Stimulated activated CD4-positive, alpha-beta T cell treated with anti-CD3 and anti-CD28 coated beads, Interleukin-1b, Interleukin-23, amount 100 ng/mL, for 24 hours (primary cell): ENCODE data around the gene EML6.

Source experiments
- DNase-seq, 4 experiments: peaks; one replicate each; pipeline ENCODE4 v3.0.0-alpha.2; 2020; ENCODE audit warnings: low read depth in 4 of 4, low spot score in 1 of 4

Gene EML6

GRCh38 chr2:54904836-54905235 lies 181.4 kb downstream of the EML6 start:
- no peak for DNase-seq

- DNase-seq = no peak
These were observed 183.3 kb downstream of the EML6 start for GRCh38 chr2:54906716-54907115.

GRCh38 chr2:54907663-54908062 lies 184.2 kb downstream of the EML6 start:
- no peak for DNase-seq

GRCh38 chr2:54908591-54908990 lies 185.1 kb downstream of the EML6 start:
- no peak for DNase-seq

- DNase-seq = no peak
These were observed 185.5 kb downstream of the EML6 start for GRCh38 chr2:54909001-54909400.

GRCh38 chr2:54912305-54912704 lies 188.8 kb downstream of the EML6 start:
- no peak for DNase-seq

- no peak for DNase-seq
These were observed 189.4 kb downstream of the EML6 start for GRCh38 chr2:54912893-54913292.

- DNase-seq = no peak
These were observed 191.2 kb downstream of the EML6 start for GRCh38 chr2:54914637-54915036.

GRCh38 chr2:54915101-54915500 lies 191.6 kb downstream of the EML6 start:
- DNase-seq = no peak

GRCh38 chr2:54916637-54917036 lies 193.2 kb downstream of the EML6 start:
- DNase-seq = no peak

- no peak for DNase-seq
These were observed 195.3 kb downstream of the EML6 start for GRCh38 chr2:54918647-54919280.

GRCh38 chr2:54920660-54921059 lies 197.2 kb downstream of the EML6 start:
- no peak for DNase-seq

- DNase-seq = no peak
These were observed 200.7 kb downstream of the EML6 start for GRCh38 chr2:54924121-54924520.

- DNase-seq = no peak
These were observed 201.6 kb downstream of the EML6 start for GRCh38 chr2:54925022-54925421.

- no peak for DNase-seq
These were observed 203.8 kb downstream of the EML6 start for GRCh38 chr2:54927085-54927750.

GRCh38 chr2:54927751-54928615 lies 204.5 kb downstream of the EML6 start:
- no peak for DNase-seq

- no peak for DNase-seq
These were observed 205.3 kb downstream of the EML6 start for GRCh38 chr2:54928719-54929118.

GRCh38 chr2:54931473-54931872 lies 208.0 kb downstream of the EML6 start:
- no peak for DNase-seq

- DNase-seq = no peak
These were observed 211.9 kb downstream of the EML6 start for GRCh38 chr2:54935389-54935788.

- no peak for DNase-seq
These were observed 213.3 kb downstream of the EML6 start for GRCh38 chr2:54936766-54937165.

- no peak for DNase-seq
These were observed 216.1 kb downstream of the EML6 start for GRCh38 chr2:54939446-54940118.

- DNase-seq = no peak
These were observed 217.3 kb downstream of the EML6 start for GRCh38 chr2:54940723-54941122.
